Natural killer cell treated with Interleukin-12 subunit alpha and Interleukin-12 subunit beta and Interleukin-15 and Interleukin-18, amount 100 ng/mL, for 72 hours (primary cell): ENCODE data around the gene TCF3. TPM values are rescaled to one million over a fixed set of nuclear protein-coding genes. Genes with fewer than 3 reads are reported as not detected.
A peak's percentile ranks its signal among the peaks of the same experiment; 100 is the strongest.
"Not testable (repeated sequence)": the region's sequence is repeated elsewhere in the genome, so short reads cannot be mapped to it uniquely, and the experiment has no call there.

ENCODE experiments used
- ATAC-seq, 2 donors: fragments of 150-1000 bp; cut with Tn5 transposase in 1 of 2; sonication (Bioruptor Pico), chemical (Tn5 transposase) in 1 of 2; 2 replicates each; pipeline ENCODE4 v1.10.0; 2021
- DNase-seq: peaks from one replicate; pipeline ENCODE4 v3.0.0; 2022; ENCODE audit warnings: low spot score
- H3K27ac Mint-ChIP-seq, 2 donors: 1 replicate in 1 of 2; 2 replicates in 1 of 2; pipeline ENCODE4 v1.8.0; 2022; ENCODE audit warnings: mixed read lengths in 2 of 2, mild to moderate bottlenecking in 1 of 2, moderate library complexity in 1 of 2
- H3K27me3 Mint-ChIP-seq, 2 donors: 1 replicate in 1 of 2; 2 replicates in 1 of 2; pipeline ENCODE4 v1.8.0; 2022; ENCODE audit warnings: mixed read lengths in 2 of 2
- H3K36me3 Mint-ChIP-seq: one replicate; pipeline ENCODE4 v1.8.0; 2022; ENCODE audit warnings: mixed read lengths
- H3K4me1 Mint-ChIP-seq, 2 donors: 1 replicate in 1 of 2; 2 replicates in 1 of 2; pipeline ENCODE4 v1.8.0; 2022; ENCODE audit warnings: low read depth in 2 of 2, mixed read lengths in 2 of 2, mild to moderate bottlenecking in 1 of 2
- H3K4me3 Mint-ChIP-seq: one replicate; pipeline ENCODE4 v1.8.0; 2022; ENCODE audit warnings: mixed read lengths
- H3K9me3 Mint-ChIP-seq: 2 replicates; pipeline ENCODE4 v1.8.0; 2022; ENCODE audit warnings: mixed read lengths
- total RNA-seq, 2 donors: library from RNA; stranded (reverse); gene quantifications; one replicate each; pipeline ENCODE4 v1.2.3, GENCODE V29; 2022

Gene TCF3
- total RNA-seq, 2 donors from 2014 or later: 60.4 to 87.9 TPM

GRCh38 chr19:1665565-1666047, 13.2 kb upstream of the TCF3 start:
- H3K9me3 Mint-ChIP-seq: no peaks in the 10 kb centered on the region
- peaks cover 6 to 7% of the 10 kb centered on the region in 2 donors for H3K4me1 Mint-ChIP-seq
- peaks cover 13 to 21% of the 10 kb centered on the region in 2 donors for H3K27me3 Mint-ChIP-seq
- H3K4me3 Mint-ChIP-seq: no peak overlapping the region
- peaks cover 6% of the 10 kb centered on the region for H3K36me3 Mint-ChIP-seq
- H3K27ac Mint-ChIP-seq: no peak overlapping the region
- DNase-seq (no peak), ATAC-seq (peak in 1 of 2 donors; percentile 37)

- Mint-ChIP-seq H3K4me1 (peaks cover 6 to 7% of the 10 kb centered on the region in 2 donors), H3K27me3 (peaks cover 9 to 14% of the 10 kb centered on the region in 2 donors), H3K4me3 (no peak overlapping the region), H3K27ac (no peak overlapping the region), H3K9me3 (no peaks in the 10 kb centered on the region), H3K36me3 (peaks cover 6% of the 10 kb centered on the region)
- DNase-seq: peak; percentile 56
- ATAC-seq: no peak
These were observed 11.4 kb upstream of the TCF3 start for GRCh38 chr19:1663852-1664251.

- not testable (repeated sequence) for ATAC-seq, H3K36me3 Mint-ChIP-seq, H3K27ac Mint-ChIP-seq, H3K4me3 Mint-ChIP-seq, H3K4me1 Mint-ChIP-seq, H3K9me3 Mint-ChIP-seq
- H3K27me3 Mint-ChIP-seq: peaks cover 8 to 10% of the 10 kb centered on the region in 2 donors
- DNase-seq: peak; percentile 15
These were observed 10.8 kb upstream of the TCF3 start for GRCh38 chr19:1663227-1663626.

DNA sequence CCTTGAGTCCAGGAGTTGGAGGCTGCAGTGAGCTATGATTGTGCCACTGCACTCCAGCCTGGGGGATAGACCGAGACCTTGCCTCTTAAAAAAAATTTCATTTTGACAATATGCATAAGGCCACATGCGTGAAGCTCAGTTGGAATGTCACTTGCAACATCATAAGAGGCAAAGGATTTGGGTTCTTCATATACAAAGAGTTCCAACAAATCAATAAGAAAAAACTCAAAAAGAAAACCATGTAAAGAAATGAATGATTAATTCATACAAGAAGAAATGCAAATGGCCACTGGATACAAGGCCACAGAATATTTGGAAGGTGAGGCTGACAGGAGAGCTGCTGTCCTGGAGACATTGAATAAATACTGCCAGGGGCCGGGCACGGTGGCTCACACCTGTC, 9.6 kb upstream of the TCF3 start:
- Mint-ChIP-seq H3K27me3 (no peaks in the 10 kb centered on the region), H3K36me3 (no peaks in the 10 kb centered on the region), H3K4me3 (no peak overlapping the region), H3K9me3 (no peaks in the 10 kb centered on the region), H3K4me1 (peaks cover 0 to 3% of the 10 kb centered on the region in 2 donors), H3K27ac (no peak overlapping the region)
- DNase-seq: no peak
- no peak for ATAC-seq

- peak; percentile 10 for DNase-seq
- H3K36me3 Mint-ChIP-seq: no peaks in the 10 kb centered on the region
- H3K27ac Mint-ChIP-seq: no peak overlapping the region
- H3K4me3 Mint-ChIP-seq: no peak overlapping the region
- H3K9me3 Mint-ChIP-seq: no peaks in the 10 kb centered on the region
- no peaks in the 10 kb centered on the region for H3K27me3 Mint-ChIP-seq
- H3K4me1 Mint-ChIP-seq: no peaks in the 10 kb centered on the region
- no peak for ATAC-seq
These were observed 6.6 kb upstream of the TCF3 start for GRCh38 chr19:1659084-1659427.

- Mint-ChIP-seq H3K4me1 (no peaks in the 10 kb centered on the region), H3K36me3 (no peaks in the 10 kb centered on the region), H3K9me3 (no peaks in the 10 kb centered on the region), H3K27me3 (no peaks in the 10 kb centered on the region), H3K4me3 (no peak overlapping the region), H3K27ac (no peak overlapping the region)
- peak; percentile 51 for DNase-seq
- ATAC-seq: no peak
These were observed 6.0 kb upstream of the TCF3 start for GRCh38 chr19:1658150-1659083.

DNA sequence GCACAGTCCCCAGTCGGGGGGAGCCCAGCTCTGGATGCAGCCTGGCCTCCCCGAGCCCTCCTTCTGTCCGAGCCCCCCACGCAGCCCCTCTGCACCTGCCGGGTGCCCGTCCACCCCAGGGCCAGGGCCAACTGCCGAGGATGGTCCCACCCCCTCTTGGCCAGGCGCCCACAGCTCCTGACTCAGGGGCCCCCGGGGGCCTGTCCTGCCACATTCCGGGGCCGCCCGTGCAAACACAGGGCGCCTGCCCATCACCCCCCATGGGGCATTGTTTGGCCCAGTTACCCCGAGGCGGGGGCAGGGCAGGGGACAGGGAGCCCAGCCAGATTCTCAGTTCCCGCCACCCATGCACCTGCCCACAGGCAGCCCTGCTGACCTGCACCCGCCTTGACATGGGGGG, 5.3 kb upstream of the TCF3 start:
- no peak overlapping the region for H3K27ac Mint-ChIP-seq
- DNase-seq: no peak
- no peak for ATAC-seq
- no peaks in the 10 kb centered on the region for H3K4me1 Mint-ChIP-seq
- H3K36me3 Mint-ChIP-seq: no peaks in the 10 kb centered on the region
- no peaks in the 10 kb centered on the region for H3K27me3 Mint-ChIP-seq
- H3K4me3 Mint-ChIP-seq: no peak overlapping the region
- no peaks in the 10 kb centered on the region for H3K9me3 Mint-ChIP-seq

- no peaks in the 10 kb centered on the region for H3K36me3 Mint-ChIP-seq
- no peak overlapping the region for H3K4me3 Mint-ChIP-seq
- no peak for DNase-seq
- H3K4me1 Mint-ChIP-seq: no peaks in the 10 kb centered on the region
- H3K9me3 Mint-ChIP-seq: no peaks in the 10 kb centered on the region
- no peaks in the 10 kb centered on the region for H3K27me3 Mint-ChIP-seq
- no peak overlapping the region for H3K27ac Mint-ChIP-seq
- ATAC-seq: no peak
These were observed 4.6 kb upstream of the TCF3 start for GRCh38 chr19:1656988-1657536.

DNA sequence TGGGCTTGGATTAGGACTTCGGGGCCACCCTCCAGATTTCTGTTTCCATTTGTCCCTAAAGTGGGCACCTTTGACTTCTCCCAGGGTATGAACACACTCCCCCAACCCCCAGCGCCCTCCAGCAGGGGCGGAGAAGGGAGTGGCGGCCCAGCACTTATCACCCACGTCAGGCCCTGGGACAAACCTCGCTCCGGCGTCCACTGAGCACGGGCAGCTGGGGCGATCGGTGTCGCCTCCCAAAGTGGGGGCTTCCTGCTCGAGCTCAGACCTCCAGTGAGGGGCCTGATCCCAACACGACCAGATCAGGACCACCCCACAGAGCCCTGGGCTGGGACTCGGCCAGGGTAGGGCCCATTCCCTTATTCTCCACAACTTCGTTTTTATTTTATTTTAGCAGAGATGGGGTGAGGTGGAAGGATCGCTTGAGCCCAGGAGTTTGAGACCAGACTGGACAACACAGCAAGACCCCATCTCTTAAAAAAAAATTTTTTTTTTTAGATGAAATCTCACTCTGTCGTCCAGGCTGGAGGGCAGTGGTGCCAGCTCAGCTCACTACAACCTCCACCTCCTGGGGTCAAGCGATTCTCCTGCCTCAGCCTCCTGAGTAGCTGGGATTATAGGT, 3.7 kb upstream of the TCF3 start:
- Mint-ChIP-seq H3K9me3 (no peaks in the 10 kb centered on the region), H3K27me3 (no peaks in the 10 kb centered on the region), H3K4me1 (peaks cover 0 to under 1% of the 10 kb centered on the region in 2 donors), H3K27ac (no peak overlapping the region), H3K4me3 (no peak overlapping the region), H3K36me3 (no peaks in the 10 kb centered on the region)
- no peak for ATAC-seq
- no peak for DNase-seq

- no peaks in the 10 kb centered on the region for H3K36me3 Mint-ChIP-seq
- no peaks in the 10 kb centered on the region for H3K27me3 Mint-ChIP-seq
- H3K27ac Mint-ChIP-seq: no peak overlapping the region
- ATAC-seq (no peak), DNase-seq (peak; percentile 35)
- H3K9me3 Mint-ChIP-seq: no peaks in the 10 kb centered on the region
- peaks cover 5 to 8% of the 10 kb centered on the region in 2 donors for H3K4me1 Mint-ChIP-seq
- no peak overlapping the region for H3K4me3 Mint-ChIP-seq
These were observed 2.9 kb upstream of the TCF3 start for GRCh38 chr19:1655131-1655981.

- Mint-ChIP-seq H3K4me1 (peaks cover 10 to 13% of the 10 kb centered on the region in 2 donors), H3K27me3 (no peaks in the 10 kb centered on the region), H3K9me3 (no peaks in the 10 kb centered on the region), H3K36me3 (no peaks in the 10 kb centered on the region), H3K4me3 (peak overlapping the region; percentile 25), H3K27ac (no peak overlapping the region)
- ATAC-seq (no peak), DNase-seq (peak; percentile 59)
These were observed 1.9 kb upstream of the TCF3 start for GRCh38 chr19:1654178-1654792.

GRCh38 chr19:1653300-1653628, 849 bp upstream of the TCF3 start:
- peak overlapping the region; percentile 76 to 86 for H3K27ac Mint-ChIP-seq
- no peaks in the 10 kb centered on the region for H3K27me3 Mint-ChIP-seq
- no peak for DNase-seq
- no peaks in the 10 kb centered on the region for H3K36me3 Mint-ChIP-seq
- no peaks in the 10 kb centered on the region for H3K9me3 Mint-ChIP-seq
- H3K4me1 Mint-ChIP-seq: peaks cover 13 to 18% of the 10 kb centered on the region in 2 donors
- H3K4me3 Mint-ChIP-seq: peak overlapping the region; percentile 71
- no peak for ATAC-seq
